Natural killer cell treated with Interleukin-12 subunit alpha and Interleukin-12 subunit beta and Interleukin-15 and Interleukin-18, amount 100 ng/mL, for 72 hours (primary cell): ENCODE data around the gene TAB2. TPM values are rescaled to one million over a fixed set of nuclear protein-coding genes. Genes with fewer than 3 reads are reported as not detected.

Source experiments
- ATAC-seq, 2 donors: fragments of 150-1000 bp; cut with Tn5 transposase in 1 of 2; sonication (Bioruptor Pico), chemical (Tn5 transposase) in 1 of 2; 2 replicates each; pipeline ENCODE4 v1.10.0; 2021
- DNase-seq: peaks from one replicate; pipeline ENCODE4 v3.0.0; 2022; ENCODE audit warnings: low spot score
- H3K27ac Mint-ChIP-seq, 2 donors: 1 replicate in 1 of 2; 2 replicates in 1 of 2; pipeline ENCODE4 v1.8.0; 2022; ENCODE audit warnings: mixed read lengths in 2 of 2, mild to moderate bottlenecking in 1 of 2, moderate library complexity in 1 of 2
- H3K27me3 Mint-ChIP-seq, 2 donors: 1 replicate in 1 of 2; 2 replicates in 1 of 2; pipeline ENCODE4 v1.8.0; 2022; ENCODE audit warnings: mixed read lengths in 2 of 2
- H3K36me3 Mint-ChIP-seq: one replicate; pipeline ENCODE4 v1.8.0; 2022; ENCODE audit warnings: mixed read lengths
- H3K4me1 Mint-ChIP-seq, 2 donors: 1 replicate in 1 of 2; 2 replicates in 1 of 2; pipeline ENCODE4 v1.8.0; 2022; ENCODE audit warnings: low read depth in 2 of 2, mixed read lengths in 2 of 2, mild to moderate bottlenecking in 1 of 2
- H3K4me3 Mint-ChIP-seq: one replicate; pipeline ENCODE4 v1.8.0; 2022; ENCODE audit warnings: mixed read lengths
- H3K9me3 Mint-ChIP-seq: 2 replicates; pipeline ENCODE4 v1.8.0; 2022; ENCODE audit warnings: mixed read lengths
- total RNA-seq, 2 donors: library from RNA; stranded (reverse); gene quantifications; one replicate each; pipeline ENCODE4 v1.2.3, GENCODE V29; 2022

Gene TAB2
- total RNA-seq, 2 donors from 2014 or later: 101 TPM

- no peaks in the 10 kb centered on the region for H3K27me3 Mint-ChIP-seq
- H3K4me1 Mint-ChIP-seq: peaks cover 21 to 25% of the 10 kb centered on the region in 2 donors
- H3K4me3 Mint-ChIP-seq: peak overlapping the region; percentile 20
- DNase-seq (no peak), ATAC-seq (peak; percentile 61 to 65)
- H3K9me3 Mint-ChIP-seq: no peaks in the 10 kb centered on the region
- peak overlapping the region; percentile 65 to 74 for H3K27ac Mint-ChIP-seq
- H3K36me3 Mint-ChIP-seq: peaks cover 44% of the 10 kb centered on the region
Observed at GRCh38 chr6:149405823-149406765, 88.6 kb downstream of the TAB2 start.

GRCh38 chr6:149409617-149410016 lies 92.1 kb downstream of the TAB2 start:
- no peak for ATAC-seq
- H3K27me3 Mint-ChIP-seq: no peaks in the 10 kb centered on the region
- DNase-seq: no peak
- no peak overlapping the region for H3K4me3 Mint-ChIP-seq
- no peaks in the 10 kb centered on the region for H3K9me3 Mint-ChIP-seq
- peaks cover 22% of the 10 kb centered on the region for H3K36me3 Mint-ChIP-seq
- peaks cover 16 to 17% of the 10 kb centered on the region in 2 donors for H3K4me1 Mint-ChIP-seq
- H3K27ac Mint-ChIP-seq: no peak overlapping the region

GRCh38 chr6:149410557-149410956 lies 93.0 kb downstream of the TAB2 start:
- no peak for ATAC-seq
- H3K27ac Mint-ChIP-seq: no peak overlapping the region
- H3K4me1 Mint-ChIP-seq: peaks cover 7 to 12% of the 10 kb centered on the region in 2 donors
- peaks cover 2% of the 10 kb centered on the region for H3K9me3 Mint-ChIP-seq
- peaks cover 18% of the 10 kb centered on the region for H3K36me3 Mint-ChIP-seq
- no peak for DNase-seq
- no peaks in the 10 kb centered on the region for H3K27me3 Mint-ChIP-seq
- H3K4me3 Mint-ChIP-seq: no peak overlapping the region

- Mint-ChIP-seq H3K27ac (no peak overlapping the region), H3K36me3 (peaks cover 11% of the 10 kb centered on the region), H3K4me3 (no peak overlapping the region), H3K4me1 (peaks cover 0 to 7% of the 10 kb centered on the region in 2 donors), H3K27me3 (no peaks in the 10 kb centered on the region), H3K9me3 (peaks cover 2% of the 10 kb centered on the region)
- DNase-seq (no peak), ATAC-seq (no peak)
Observed at GRCh38 chr6:149414009-149414408, 96.5 kb downstream of the TAB2 start.

GRCh38 chr6:149414821-149415220 lies 97.3 kb downstream of the TAB2 start:
- H3K27me3 Mint-ChIP-seq: no peaks in the 10 kb centered on the region
- no peak overlapping the region for H3K4me3 Mint-ChIP-seq
- peaks cover 2% of the 10 kb centered on the region for H3K9me3 Mint-ChIP-seq
- ATAC-seq: no peak
- no peak for DNase-seq
- H3K4me1 Mint-ChIP-seq: peaks cover 0 to 7% of the 10 kb centered on the region in 2 donors
- H3K27ac Mint-ChIP-seq: no peak overlapping the region
- H3K36me3 Mint-ChIP-seq: peaks cover 11% of the 10 kb centered on the region

- Mint-ChIP-seq H3K4me3 (no peak overlapping the region), H3K9me3 (peaks cover 2% of the 10 kb centered on the region), H3K27me3 (peaks cover 0 to 10% of the 10 kb centered on the region in 2 donors), H3K27ac (peak overlapping the region in 1 of 2 donors; percentile 5), H3K36me3 (peaks cover 4% of the 10 kb centered on the region), H3K4me1 (peaks cover 4 to 6% of the 10 kb centered on the region in 2 donors)
- DNase-seq: no peak
- no peak for ATAC-seq
Observed at GRCh38 chr6:149419696-149420404, 102.3 kb downstream of the TAB2 start.

- no peak for ATAC-seq
- no peaks in the 10 kb centered on the region for H3K9me3 Mint-ChIP-seq
- H3K4me1 Mint-ChIP-seq: peaks cover 0 to 6% of the 10 kb centered on the region in 2 donors
- no peaks in the 10 kb centered on the region for H3K36me3 Mint-ChIP-seq
- no peak overlapping the region for H3K27ac Mint-ChIP-seq
- no peak overlapping the region for H3K4me3 Mint-ChIP-seq
- H3K27me3 Mint-ChIP-seq: peaks cover 0 to 10% of the 10 kb centered on the region in 2 donors
- no peak for DNase-seq
Observed at GRCh38 chr6:149421132-149421531, 103.6 kb downstream of the TAB2 start.

- Mint-ChIP-seq H3K4me1 (peaks cover 0 to 6% of the 10 kb centered on the region in 2 donors), H3K9me3 (no peaks in the 10 kb centered on the region), H3K36me3 (no peaks in the 10 kb centered on the region), H3K27me3 (peaks cover 0 to 10% of the 10 kb centered on the region in 2 donors), H3K4me3 (no peak overlapping the region), H3K27ac (no peak overlapping the region)
- DNase-seq (no peak), ATAC-seq (no peak)
Observed at GRCh38 chr6:149422581-149422980, 105.1 kb downstream of the TAB2 start.

- DNase-seq: no peak
- Mint-ChIP-seq H3K4me3 (no peak overlapping the region), H3K4me1 (peaks cover 2 to 6% of the 10 kb centered on the region in 2 donors), H3K27me3 (peaks cover 0 to 10% of the 10 kb centered on the region in 2 donors), H3K9me3 (no peaks in the 10 kb centered on the region), H3K36me3 (no peaks in the 10 kb centered on the region), H3K27ac (peak overlapping the region in 1 of 2 donors; percentile 69)
- no peak for ATAC-seq
Observed at GRCh38 chr6:149423964-149424440, 106.5 kb downstream of the TAB2 start.

- no peaks in the 10 kb centered on the region for H3K36me3 Mint-ChIP-seq
- no peak overlapping the region for H3K4me3 Mint-ChIP-seq
- no peak for DNase-seq
- peaks cover 0 to 10% of the 10 kb centered on the region in 2 donors for H3K27me3 Mint-ChIP-seq
- peaks cover 3 to 12% of the 10 kb centered on the region in 2 donors for H3K4me1 Mint-ChIP-seq
- H3K27ac Mint-ChIP-seq: no peak overlapping the region
- ATAC-seq: no peak
- H3K9me3 Mint-ChIP-seq: no peaks in the 10 kb centered on the region
Observed at GRCh38 chr6:149425224-149425623, 107.7 kb downstream of the TAB2 start.

- Mint-ChIP-seq H3K27ac (no peak overlapping the region), H3K9me3 (no peaks in the 10 kb centered on the region)
- DNase-seq: no peak
Observed at GRCh38 chr6:149425754-149426153, 108.2 kb downstream of the TAB2 start.

GRCh38 chr6:149428606-149429005 lies 111.1 kb downstream of the TAB2 start:
- H3K9me3 Mint-ChIP-seq: no peaks in the 10 kb centered on the region
- H3K36me3 Mint-ChIP-seq: no peaks in the 10 kb centered on the region
- ATAC-seq: peak in 1 of 2 donors; percentile 29
- no peak overlapping the region for H3K27ac Mint-ChIP-seq
- H3K27me3 Mint-ChIP-seq: peaks cover 0 to 1% of the 10 kb centered on the region in 2 donors
- no peak overlapping the region for H3K4me3 Mint-ChIP-seq
- DNase-seq: no peak
- peaks cover 4 to 14% of the 10 kb centered on the region in 2 donors for H3K4me1 Mint-ChIP-seq

More at GRCh38 chr6:149425754-149426153, 108.2 kb downstream of the TAB2 start:
- Mint-ChIP-seq H3K4me3 (no peak overlapping the region), H3K27me3 (peaks cover 0 to 4% of the 10 kb centered on the region in 2 donors), H3K4me1 (peaks cover 0 to 12% of the 10 kb centered on the region in 2 donors), H3K36me3 (no peaks in the 10 kb centered on the region)
- no peak for ATAC-seq

GRCh38 chr6:149429427-149430360 lies 112.2 kb downstream of the TAB2 start:
- Mint-ChIP-seq H3K27ac (peak overlapping the region in 1 of 2 donors; percentile 78), H3K4me1 (peaks cover 4 to 14% of the 10 kb centered on the region in 2 donors), H3K36me3 (no peaks in the 10 kb centered on the region), H3K27me3 (no peaks in the 10 kb centered on the region), H3K9me3 (no peaks in the 10 kb centered on the region), H3K4me3 (no peak overlapping the region)
- ATAC-seq (no peak), DNase-seq (no peak)
